OCI-LY7 (cell line): ENCODE results near the gene ZNRF1. TPM values are rescaled to one million over a fixed set of nuclear protein-coding genes. Genes with fewer than 3 reads are reported as not detected.

Experiments
- BruUV-seq: library from RNA; stranded (reverse); fragments of 400-500 nt; replicated peaks from 2 replicates; lab custom pipeline; 2021; lab: Mats Ljungman, UMichigan
- CTCF ChIA-PET: fragments of 300-600 bp; sonication (Branson Sonifier 250); formaldehyde crosslinking; loops from one replicate; lab custom pipeline; 2022; ENCODE audit warnings: antibody characterized with exemption; ENCODE audit not compliant: unreplicated experiment; lab: Charles Lee
- POLR2A ChIA-PET: fragments of 300-600 bp; sonication (Branson Sonifier 250); formaldehyde crosslinking; loops from one replicate; lab custom pipeline; 2022; ENCODE audit warnings: antibody characterized with exemption; lab: Charles Lee
- DNase-seq: peaks from one replicate; pipeline ENCODE4 v3.0.0-alpha.2; 2015; ENCODE audit warnings: low spot score
- H2AFZ ChIP-seq: fragments of 200-600 bp; sonication (generic), shearing (Covaris generic); 2 replicates; pipeline ENCODE4 v1.6.1; 2014; ENCODE audit warnings: mild to moderate bottlenecking, antibody characterized with exemption, low read length, moderate library complexity
- H3K27ac ChIP-seq: fragments of 200-600 bp; sonication (generic); 2 replicates; pipeline ENCODE4 v1.5.1; 2014; ENCODE audit warnings: mixed run types, low read depth, mild to moderate bottlenecking, moderate library complexity, low read length, inconsistent platforms; ENCODE audit not compliant: poor library complexity, severe bottlenecking
- H3K36me3 ChIP-seq: fragments of 200-600 bp; sonication (generic); 2 replicates; pipeline ENCODE4 v1.6.1; 2014; ENCODE audit warnings: mild to moderate bottlenecking, antibody characterized with exemption, low read length, moderate library complexity, mixed read lengths; ENCODE audit not compliant: insufficient read depth
- H3K4me1 ChIP-seq: fragments of 200-600 bp; sonication (generic); 2 replicates; pipeline ENCODE4 v1.5.1; 2014; ENCODE audit warnings: mild to moderate bottlenecking, low read length; ENCODE audit not compliant: insufficient read depth, poor library complexity, severe bottlenecking
- H3K4me2 ChIP-seq: fragments of 200-600 bp; sonication (generic); 2 replicates; pipeline ENCODE4 v1.6.1; 2014; ENCODE audit warnings: mild to moderate bottlenecking, low read length
- H3K4me3 ChIP-seq: fragments of 200-600 bp; sonication (generic); 2 replicates; pipeline ENCODE4 v1.5.1; 2014; ENCODE audit warnings: mild to moderate bottlenecking, low read depth, low read length; ENCODE audit not compliant: poor library complexity, severe bottlenecking
- H3K79me2 ChIP-seq: fragments of 200-600 bp; sonication (generic); 2 replicates; pipeline ENCODE4 v1.6.1; 2016; ENCODE audit warnings: low read depth, mild to moderate bottlenecking, low read length, moderate library complexity, mixed read lengths; ENCODE audit not compliant: insufficient read depth
- H3K9me2 ChIP-seq: fragments of 200-600 bp; sonication (generic); 2 replicates; pipeline ENCODE4 v1.6.1; 2016; ENCODE audit warnings: mild to moderate bottlenecking, low read length, mixed read lengths; ENCODE audit not compliant: insufficient read depth
- H3K9me3 ChIP-seq: fragments of 200-600 bp; sonication (generic); 2 replicates; pipeline ENCODE4 v1.6.1; 2014; ENCODE audit warnings: mild to moderate bottlenecking, mixed run types, low read length, mixed read lengths
- H4K20me1 ChIP-seq: fragments of 200-600 bp; sonication (generic); 2 replicates; pipeline ENCODE4 v1.6.1; 2014; ENCODE audit warnings: mild to moderate bottlenecking, antibody characterized with exemption, low read length, moderate library complexity, mixed read lengths; ENCODE audit not compliant: insufficient read depth
- CTCF ChIP-seq: fragments of 200-600 bp; sonication (generic); conservative IDR thresholded peaks from 2 replicates; pipeline ENCODE4 v1.5.1; 2014; ENCODE audit warnings: mild to moderate bottlenecking, antibody characterized with exemption, low read length, moderate library complexity, mixed read lengths
- EZH2phosphoT487 ChIP-seq: fragments of 200-600 bp; sonication (generic); IDR thresholded peaks from 2 replicates; pipeline ENCODE4 v1.6.1; 2018; ENCODE audit warnings: low read depth, borderline replicate concordance, mild to moderate bottlenecking, mixed run types, antibody characterized with exemption, low read length, moderate library complexity, mixed read lengths
- intact Hi-C: fragments of 100-400 bp; cut with micrococcal nuclease; formaldehyde crosslinking; loops from one replicate; pipeline ENCODE4 v1.10.0; 2022; ENCODE audit not compliant: unreplicated experiment
- total RNA-seq, 2 experiments: library from RNA; depleted of rRNA in 1 of 2; stranded (reverse); fragments of >200 nt in 1 of 2; shearing (Covaris generic) in 1 of 2; gene quantifications; 2 replicates each; pipeline ENCODE4 v1.2.3, GENCODE V29; 2014 to 2022

Gene ZNRF1
- total RNA-seq, 2 experiments from 2014 or later = 11.8 to 23.7 TPM

GRCh38 chr16:75138636-75139035, 139.8 kb downstream of the ZNRF1 start:
- no TSS peak for BruUV-seq
- Histone ChIP-seq H3K4me1 (peaks cover 17% of the 10 kb centered on the region), H3K27ac (no peak overlapping the region), H3K4me3 (no peak overlapping the region), H2AFZ (no peak overlapping the region; the same call in 1 of the 2 replicates), H3K9me3 (no peaks in the 10 kb centered on the region), H3K4me2 (no peak overlapping the region), H3K79me2 (no peaks in the 10 kb centered on the region), H3K9me2 (no peaks in the 10 kb centered on the region), H4K20me1 (no peaks in the 10 kb centered on the region), H3K36me3 (no peaks in the 10 kb centered on the region)
- no peak for DNase-seq
- CTCF ChIA-PET = interaction anchor here (0.8 kb wide), 1 partner anchor 28 kb away, joined by 3 read pairs; no protein-coding TSS in a partner anchor
- no peak for TF ChIP-seq EZH2phosphoT487
- no peak for TF ChIP-seq CTCF
- intact Hi-C loops = no loop called here
- POLR2A ChIA-PET = interaction anchor here (1.0 to 2.6 kb wide), 2 partner anchors 10 to 28 kb away, joined by 5 to 8 read pairs; no protein-coding TSS in a partner anchor

- Histone ChIP-seq H3K79me2 (no peaks in the 10 kb centered on the region), H3K4me3 (no peak overlapping the region), H3K9me2 (no peaks in the 10 kb centered on the region), H2AFZ (no peak overlapping the region), H3K4me2 (no peak overlapping the region), H3K4me1 (peaks cover 17% of the 10 kb centered on the region), H4K20me1 (no peaks in the 10 kb centered on the region), H3K36me3 (no peaks in the 10 kb centered on the region), H3K9me3 (no peaks in the 10 kb centered on the region), H3K27ac (no peak overlapping the region)
- BruUV-seq = no TSS peak
- intact Hi-C loops = no loop called here
- POLR2A ChIA-PET = interaction anchor here (1.6 to 2.6 kb wide), 2 partner anchors 29 to 155 kb away, joined by 5 to 8 read pairs; partner anchors contain the start of gene WDR59
- TF ChIP-seq EZH2phosphoT487 = no peak
- no peak for TF ChIP-seq CTCF
- CTCF ChIA-PET = no interaction called here
- no peak for DNase-seq
Observed at GRCh38 chr16:75139498-75139897, 140.7 kb downstream of the ZNRF1 start.

GRCh38 chr16:75143941-75144340, 145.1 kb downstream of the ZNRF1 start:
- ChIA-PET POLR2A (interaction anchor here (0.5 kb wide), 1 partner anchor 159 kb away, joined by 4 read pairs; the partner anchor contains the start of gene WDR59), CTCF (no interaction called here)
- no peak for DNase-seq
- no peaks in the 10 kb centered on the region for H4K20me1 ChIP-seq
- H3K9me3 ChIP-seq = no peaks in the 10 kb centered on the region
- H3K4me3 ChIP-seq = no peak overlapping the region
- TF ChIP-seq EZH2phosphoT487 (no peak), CTCF (no peak)
- no peaks in the 10 kb centered on the region for H3K9me2 ChIP-seq
- peaks cover 1% of the 10 kb centered on the region; the same call in 1 of the 2 replicates for H3K79me2 ChIP-seq
- H3K36me3 ChIP-seq = no peaks in the 10 kb centered on the region
- H3K4me1 ChIP-seq = peaks cover 10% of the 10 kb centered on the region
- H3K4me2 ChIP-seq = no peak overlapping the region
- no peak overlapping the region for H3K27ac ChIP-seq
- BruUV-seq = no TSS peak
- no peak overlapping the region for H2AFZ ChIP-seq
- intact Hi-C loops = no loop called here
